ENCODE measurements around the gene TRAPPC2.

TRAPPC2 gene

DNA sequence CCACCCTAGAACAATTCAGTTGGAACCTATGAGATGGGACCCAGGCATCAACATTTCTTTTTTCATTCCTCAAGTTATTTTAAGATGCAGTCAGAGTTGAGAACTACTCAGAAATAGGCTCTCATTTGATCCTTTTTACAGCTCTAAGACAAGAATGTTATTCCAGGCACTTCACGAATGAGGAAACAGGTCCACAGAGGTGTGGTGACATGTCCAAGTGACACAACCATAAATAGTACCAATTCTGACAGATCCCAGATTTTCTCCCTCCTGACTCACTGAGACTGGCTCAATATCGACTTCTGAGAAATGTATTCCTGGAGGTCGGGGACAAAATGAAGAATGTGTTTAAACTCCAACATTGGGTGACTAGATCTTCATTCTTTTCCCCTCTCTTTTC, 70.4 kb downstream of the TRAPPC2 start:
- no peak for DNase-seq

DNA sequence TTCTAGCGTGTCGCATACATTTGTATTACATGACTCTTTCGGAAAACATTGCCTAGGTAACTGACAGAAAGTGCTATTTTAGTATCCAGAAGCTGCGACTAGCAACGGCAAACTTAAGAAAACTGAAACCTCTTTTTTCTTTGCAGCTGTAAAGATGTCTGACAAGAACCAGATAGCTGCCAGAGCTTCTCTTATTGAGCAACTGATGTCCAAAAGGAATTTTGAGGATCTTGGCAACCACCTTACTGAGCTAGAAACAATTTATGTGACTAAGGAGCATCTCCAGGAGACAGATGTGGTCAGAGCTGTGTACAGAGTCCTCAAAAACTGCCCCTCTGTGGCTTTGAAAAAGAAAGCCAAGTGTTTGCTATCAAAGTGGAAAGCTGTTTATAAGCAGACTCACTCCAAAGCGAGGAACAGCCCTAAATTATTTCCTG, 72.0 kb downstream of the TRAPPC2 start:
- DNase-seq: no peak
